ENCODE results near the gene SLC8A3.

DNA sequence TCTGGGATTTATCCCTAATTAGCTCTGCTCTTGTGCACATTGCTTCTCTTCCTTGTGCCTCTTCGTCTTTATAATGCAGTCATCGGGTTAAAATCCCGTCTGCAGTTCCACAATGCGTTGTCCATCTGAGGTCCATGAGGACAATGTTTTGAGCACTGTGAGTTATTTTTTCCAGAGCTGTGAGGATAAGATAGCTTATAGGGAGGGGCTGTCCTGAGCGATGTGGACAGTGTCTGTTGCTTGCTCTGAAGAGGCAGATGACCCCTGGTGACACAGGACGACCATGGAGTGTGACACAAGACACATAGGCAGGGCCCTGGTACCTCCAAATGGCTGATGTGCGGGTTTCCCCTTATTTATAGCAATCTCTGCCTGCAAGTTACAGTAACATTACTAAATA, 177.0 kb downstream of the SLC8A3 start:
- no peak for TF ChIP-seq CTCF (IDR thresholded peaks at IDR 0.05; ENCODE audit: low read depth, low read length)
- no peak for TF ChIP-seq MAX (IDR thresholded peaks at IDR 0.05; ENCODE audit: low read depth, low read length)
- no peak for TF ChIP-seq POLR2A (IDR thresholded peaks at IDR 0.05; ENCODE audit: extremely low read depth, insufficient read length)
